Naive B cell (primary cell): ENCODE results near the gene KIF2C. TPM values are rescaled to one million over a fixed set of nuclear protein-coding genes. Genes with fewer than 3 reads are reported as not detected.
"Not testable (repeated sequence)": the region's sequence is repeated elsewhere in the genome, so short reads cannot be mapped to it uniquely, and the experiment has no call there.

Experiments
- ATAC-seq, 2 donors: fragments of 150-1000 bp; cut with Tn5 transposase; 2 replicates each; pipeline ENCODE4 v1.10.0; 2021; ENCODE audit warnings: low read depth in 2 of 2, mild to moderate bottlenecking in 2 of 2, moderate library complexity in 2 of 2
- DNase-seq: peaks from one replicate; pipeline ENCODE4 v3.0.0; 2022
- H3K27ac Mint-ChIP-seq, 6 donors: one replicate each; pipeline ENCODE4 v1.8.0; 2020 to 2022; ENCODE audit warnings: mild to moderate bottlenecking in 6 of 6, mixed read lengths in 6 of 6, moderate library complexity in 5 of 6, inconsistent platforms in 2 of 6
- H3K27me3 Mint-ChIP-seq, 3 donors: one replicate each; pipeline ENCODE4 v1.8.0; 2021 to 2022; ENCODE audit warnings: mixed read lengths in 3 of 3, mild to moderate bottlenecking in 1 of 3
- H3K36me3 Mint-ChIP-seq, 2 donors: one replicate each; pipeline ENCODE4 v1.8.0; 2020 to 2022; ENCODE audit warnings: mixed read lengths in 2 of 2, inconsistent platforms in 1 of 2, mild to moderate bottlenecking in 1 of 2
- H3K4me1 Mint-ChIP-seq, 3 donors: one replicate each; pipeline ENCODE4 v1.8.0; 2020 to 2022; ENCODE audit warnings: mixed read lengths in 3 of 3, inconsistent platforms in 1 of 3, mild to moderate bottlenecking in 1 of 3, moderate library complexity in 1 of 3
- H3K4me3 Mint-ChIP-seq, 8 donors: one replicate each; pipeline ENCODE4 v1.8.0; 2020 to 2022; ENCODE audit warnings: mild to moderate bottlenecking in 8 of 8, mixed read lengths in 8 of 8, moderate library complexity in 8 of 8, inconsistent platforms in 2 of 8
- H3K9me3 Mint-ChIP-seq, 7 donors: one replicate each; pipeline ENCODE4 v1.8.0; 2020 to 2022; ENCODE audit warnings: mixed read lengths in 7 of 7, mild to moderate bottlenecking in 5 of 7, inconsistent platforms in 2 of 7, moderate library complexity in 1 of 7
- polyA plus RNA-seq, 6 donors: library from polyadenylated mRNA; unstranded; fragments of 300-500 nt; fragmentation: Illumina TruSeq; gene quantifications; one replicate each; pipeline ENCODE4 v1.2.3, GENCODE V29; 2021; ENCODE audit warnings: low read depth in 6 of 6

Gene KIF2C
- polyA plus RNA-seq, 6 donors from 2014 or later, result 0.23 to 0.85 (median 0.33) TPM; not detected in 2

GRCh38 chr1:44759077-44759476, 19.4 kb downstream of the KIF2C start:
- Mint-ChIP-seq H3K27ac (no peak overlapping the region), H3K27me3 (no peaks in the 10 kb centered on the region), H3K4me1 (peaks cover 10 to 15% (median 12%) of the 10 kb centered on the region in 3 donors), H3K4me3 (no peak overlapping the region), H3K36me3 (no peaks in the 10 kb centered on the region), H3K9me3 (no peaks in the 10 kb centered on the region)
- no peak for ATAC-seq
- no peak for DNase-seq

- H3K4me1 Mint-ChIP-seq, result peaks cover 10 to 15% (median 12%) of the 10 kb centered on the region in 3 donors
- no peak overlapping the region for H3K27ac Mint-ChIP-seq
- no peak for DNase-seq
- no peaks in the 10 kb centered on the region for H3K36me3 Mint-ChIP-seq
- ATAC-seq, result no peak
- no peaks in the 10 kb centered on the region for H3K27me3 Mint-ChIP-seq
- H3K4me3 Mint-ChIP-seq, result no peak overlapping the region
- no peaks in the 10 kb centered on the region for H3K9me3 Mint-ChIP-seq
These were observed 21.2 kb downstream of the KIF2C start for GRCh38 chr1:44760876-44761275.

GRCh38 chr1:44766421-44766820, 26.8 kb downstream of the KIF2C start:
- H3K4me1 Mint-ChIP-seq, result not testable (repeated sequence)

GRCh38 chr1:44775078-44775929, 35.7 kb downstream of the KIF2C start, which contains the start of gene RPS8:
Gene RPS8 (plus strand): TSS chr1:44775540. CDS start chr1:44775597, 57 bp downstream.
- peak; percentile 83 to 87 for ATAC-seq

More at GRCh38 chr1:44766421-44766820, 26.8 kb downstream of the KIF2C start:
- not testable (repeated sequence) for H3K36me3 Mint-ChIP-seq, H3K4me3 Mint-ChIP-seq, ATAC-seq, H3K9me3 Mint-ChIP-seq, H3K27me3 Mint-ChIP-seq, DNase-seq
- peak overlapping the region in 1 of 6 donors; percentile 86 for H3K27ac Mint-ChIP-seq

GRCh38 chr1:44775930-44776729, 36.5 kb downstream of the KIF2C start:
- H3K27me3 Mint-ChIP-seq, result no peaks in the 10 kb centered on the region
- H3K9me3 Mint-ChIP-seq, result no peaks in the 10 kb centered on the region
- peak overlapping the region; percentile 90 to 98 (median 96) for H3K4me3 Mint-ChIP-seq
- ATAC-seq (peak; percentile 48 to 57), DNase-seq (peak; percentile 73)
- H3K27ac Mint-ChIP-seq, result peak overlapping the region; percentile 93 to 96 (median 96)
- H3K36me3 Mint-ChIP-seq, result peaks cover 0 to 5% of the 10 kb centered on the region in 2 donors
- peaks cover 25 to 41% (median 37%) of the 10 kb centered on the region in 3 donors for H3K4me1 Mint-ChIP-seq

More at GRCh38 chr1:44775078-44775929, 35.7 kb downstream of the KIF2C start, which contains the start of gene RPS8:
- H3K4me3 Mint-ChIP-seq, result peak within 1 kb of the TSS; percentile 90 to 98 (median 96)
- no peaks in the 10 kb centered on the region for H3K27me3 Mint-ChIP-seq
- DNase-seq, result peak; percentile 88
- peaks cover 0 to 5% of the 10 kb centered on the region in 2 donors for H3K36me3 Mint-ChIP-seq
- peak within 1 kb of the TSS; percentile 96 to 99 (median 97) for H3K27ac Mint-ChIP-seq
- H3K9me3 Mint-ChIP-seq, result no peaks in the 10 kb centered on the region
- H3K4me1 Mint-ChIP-seq, result peaks cover 25 to 41% (median 37%) of the 10 kb centered on the region in 3 donors

- Mint-ChIP-seq H3K27ac (peak overlapping the region; percentile 81 to 96 (median 96)), H3K27me3 (no peaks in the 10 kb centered on the region), H3K4me1 (peaks cover 25 to 45% (median 37%) of the 10 kb centered on the region in 3 donors), H3K36me3 (peaks cover 0 to 10% of the 10 kb centered on the region in 2 donors), H3K9me3 (no peaks in the 10 kb centered on the region), H3K4me3 (peak overlapping the region; percentile 90 to 98 (median 96))
- ATAC-seq, result no peak
- DNase-seq, result no peak
These were observed 37.1 kb downstream of the KIF2C start for GRCh38 chr1:44776730-44777068.

- DNase-seq (no peak), ATAC-seq (no peak)
- Mint-ChIP-seq H3K27me3 (no peaks in the 10 kb centered on the region), H3K9me3 (no peaks in the 10 kb centered on the region), H3K4me1 (peaks cover 25 to 45% (median 37%) of the 10 kb centered on the region in 3 donors), H3K27ac (peak overlapping the region in 4 of 6 donors; percentile 26 to 96 (median 88)), H3K4me3 (peak overlapping the region; percentile 62 to 98 (median 96)), H3K36me3 (peaks cover 0 to 10% of the 10 kb centered on the region in 2 donors)
These were observed 37.9 kb downstream of the KIF2C start for GRCh38 chr1:44777547-44777946.

- H3K4me1 Mint-ChIP-seq, result peaks cover 25 to 45% (median 37%) of the 10 kb centered on the region in 3 donors
- DNase-seq, result no peak
- H3K36me3 Mint-ChIP-seq, result peaks cover 0 to 10% of the 10 kb centered on the region in 2 donors
- no peak for ATAC-seq
- H3K27me3 Mint-ChIP-seq, result no peaks in the 10 kb centered on the region
- peak overlapping the region in 4 of 8 donors; percentile 92 to 98 (median 94) for H3K4me3 Mint-ChIP-seq
- H3K27ac Mint-ChIP-seq, result peak overlapping the region in 3 of 6 donors; percentile 81 to 96 (median 87)
- H3K9me3 Mint-ChIP-seq, result no peaks in the 10 kb centered on the region
These were observed 38.5 kb downstream of the KIF2C start for GRCh38 chr1:44777969-44778635.

- ATAC-seq (no peak), DNase-seq (no peak)
- H3K36me3 Mint-ChIP-seq, result peaks cover 0 to 10% of the 10 kb centered on the region in 2 donors
- peak overlapping the region in 3 of 8 donors; percentile 26 to 92 (median 34) for H3K4me3 Mint-ChIP-seq
- no peaks in the 10 kb centered on the region for H3K27me3 Mint-ChIP-seq
- no peaks in the 10 kb centered on the region for H3K9me3 Mint-ChIP-seq
- H3K4me1 Mint-ChIP-seq, result peaks cover 28 to 51% (median 45%) of the 10 kb centered on the region in 3 donors
- peak overlapping the region in 3 of 6 donors; percentile 55 to 87 (median 79) for H3K27ac Mint-ChIP-seq
These were observed 39.3 kb downstream of the KIF2C start for GRCh38 chr1:44778705-44779576.

- Mint-ChIP-seq H3K27ac (no peak overlapping the region), H3K4me1 (peaks cover 31 to 55% (median 48%) of the 10 kb centered on the region in 3 donors), H3K27me3 (no peaks in the 10 kb centered on the region), H3K4me3 (peak overlapping the region in 1 of 8 donors; percentile 92), H3K36me3 (peaks cover 0 to 10% of the 10 kb centered on the region in 2 donors), H3K9me3 (no peaks in the 10 kb centered on the region)
- no peak for ATAC-seq
- DNase-seq, result no peak
These were observed 41.0 kb downstream of the KIF2C start for GRCh38 chr1:44780583-44781121.

- DNase-seq (no peak), ATAC-seq (no peak)
- peaks cover 0 to 5% of the 10 kb centered on the region in 2 donors for H3K36me3 Mint-ChIP-seq
- H3K4me3 Mint-ChIP-seq, result peak overlapping the region; percentile 71 to 89 (median 82)
- H3K27ac Mint-ChIP-seq, result peak overlapping the region in 4 of 6 donors; percentile 24 to 88 (median 69)
- peaks cover 21 to 37% (median 22%) of the 10 kb centered on the region in 3 donors for H3K4me1 Mint-ChIP-seq
- no peaks in the 10 kb centered on the region for H3K9me3 Mint-ChIP-seq
- no peaks in the 10 kb centered on the region for H3K27me3 Mint-ChIP-seq
These were observed 44.1 kb downstream of the KIF2C start for GRCh38 chr1:44783697-44784093.
